Lower leg skin (tissue), 3 donors: Measurements from ENCODE around the gene UMAD1.

ENCODE experiments used
- POLR2A ChIP-seq, 2 donors: fragments of 450-650 bp; IDR thresholded peaks; one replicate each; pipeline ENCODE4 v1.6.1; 2016 to 2017; ENCODE audit warnings: antibody characterized with exemption in 2 of 2, mild to moderate bottlenecking in 1 of 2, moderate library complexity in 1 of 2
- TF ChIP-seq, protein P1 (sequence below), 3 donors: fragments of 450-650 bp; IDR thresholded peaks; one replicate each; pipeline ENCODE4 v1.5.1; 2016; ENCODE audit warnings: antibody characterized with exemption in 3 of 3, mild to moderate bottlenecking in 3 of 3, moderate library complexity in 2 of 3

DNA sequence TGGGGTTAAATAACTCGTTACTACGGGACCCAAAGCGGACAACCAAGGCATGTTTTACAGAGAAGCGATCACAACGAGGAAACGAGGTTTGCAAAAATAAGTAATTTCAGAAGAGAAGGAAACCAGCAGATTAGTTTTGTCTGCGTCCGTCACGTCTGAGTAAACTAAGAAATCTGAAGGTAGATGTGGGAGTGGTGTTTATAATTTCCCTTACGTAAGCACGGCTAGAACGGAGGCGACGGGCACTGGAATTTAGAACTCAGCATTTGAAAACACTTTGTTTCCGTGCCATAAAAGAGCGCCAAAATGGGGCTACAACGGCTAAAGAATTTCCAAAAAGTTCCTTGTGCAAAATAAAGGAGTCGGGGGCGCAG, 718 bp upstream of the UMAD1 start:
- TF ChIP-seq, protein P1, sequence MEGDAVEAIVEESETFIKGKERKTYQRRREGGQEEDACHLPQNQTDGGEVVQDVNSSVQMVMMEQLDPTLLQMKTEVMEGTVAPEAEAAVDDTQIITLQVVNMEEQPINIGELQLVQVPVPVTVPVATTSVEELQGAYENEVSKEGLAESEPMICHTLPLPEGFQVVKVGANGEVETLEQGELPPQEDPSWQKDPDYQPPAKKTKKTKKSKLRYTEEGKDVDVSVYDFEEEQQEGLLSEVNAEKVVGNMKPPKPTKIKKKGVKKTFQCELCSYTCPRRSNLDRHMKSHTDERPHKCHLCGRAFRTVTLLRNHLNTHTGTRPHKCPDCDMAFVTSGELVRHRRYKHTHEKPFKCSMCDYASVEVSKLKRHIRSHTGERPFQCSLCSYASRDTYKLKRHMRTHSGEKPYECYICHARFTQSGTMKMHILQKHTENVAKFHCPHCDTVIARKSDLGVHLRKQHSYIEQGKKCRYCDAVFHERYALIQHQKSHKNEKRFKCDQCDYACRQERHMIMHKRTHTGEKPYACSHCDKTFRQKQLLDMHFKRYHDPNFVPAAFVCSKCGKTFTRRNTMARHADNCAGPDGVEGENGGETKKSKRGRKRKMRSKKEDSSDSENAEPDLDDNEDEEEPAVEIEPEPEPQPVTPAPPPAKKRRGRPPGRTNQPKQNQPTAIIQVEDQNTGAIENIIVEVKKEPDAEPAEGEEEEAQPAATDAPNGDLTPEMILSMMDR (IDR thresholded peaks at IDR 0.05), result no peak
- TF ChIP-seq POLR2A (IDR thresholded peaks at IDR 0.05), result no peak
